Spleen (tissue), 11 donors: ENCODE measurements around the gene MAST2. TPM values are rescaled to one million over a fixed set of nuclear protein-coding genes. Genes with fewer than 3 reads are reported as not detected.

Experiments used
- DNase-seq: peaks from one replicate; pipeline ENCODE4 v3.0.0-alpha.2; 2020
- H3K27ac ChIP-seq, 8 donors: fragments of 200-600 bp; sonication (generic) in 7 of 8; 1 replicate in 4 of 8; 2 replicates in 4 of 8; pipeline versions ENCODE4 v1.5.0 to v1.8.0; 2016 to 2021; ENCODE audit warnings: inconsistent platforms in 4 of 8, mild to moderate bottlenecking in 4 of 8, moderate library complexity in 1 of 8
- H3K27me3 ChIP-seq, 7 donors: fragments of 200-600 bp; sonication (generic) in 6 of 7; replicated peaks in 1 of 7; 1 replicate in 4 of 7; 2 replicates in 3 of 7; pipeline versions ENCODE4 v1.5.0 to v1.8.0; 2016 to 2021; ENCODE audit warnings: inconsistent platforms in 3 of 7, mild to moderate bottlenecking in 1 of 7
- H3K36me3 ChIP-seq, 6 donors: fragments of 200-600 bp; sonication (generic) in 5 of 6; 1 replicate in 4 of 6; 2 replicates in 2 of 6; pipeline versions ENCODE4 v1.5.0 to v1.8.0; 2016 to 2021; ENCODE audit warnings: inconsistent platforms in 2 of 6
- H3K4me1 ChIP-seq, 6 donors: fragments of 200-600 bp; sonication (generic) in 5 of 6; 1 replicate in 3 of 6; 2 replicates in 3 of 6; pipeline versions ENCODE4 v1.5.0 to v1.8.0; 2016 to 2021; ENCODE audit warnings: inconsistent platforms in 3 of 6
- H3K4me3 ChIP-seq, 8 donors: fragments of 200-600 bp; sonication (generic) in 7 of 8; 1 replicate in 4 of 8; 2 replicates in 4 of 8; pipeline versions ENCODE4 v1.5.0 to v1.8.0; 2016 to 2021; ENCODE audit warnings: inconsistent platforms in 4 of 8, mild to moderate bottlenecking in 4 of 8, moderate library complexity in 2 of 8
- H3K9me3 ChIP-seq, 8 donors: fragments of 200-600 bp; sonication (generic) in 7 of 8; 1 replicate in 4 of 8; 2 replicates in 4 of 8; pipeline versions ENCODE4 v1.5.0 to v1.8.0; 2016 to 2021; ENCODE audit warnings: inconsistent platforms in 4 of 8
- CTCF ChIP-seq, 11 experiments: fragments of 200-600 bp in 7 of 11; fragments of 450-650 bp in 4 of 11; sonication (generic) in 4 of 11; IDR thresholded peaks in 8 of 11; conservative IDR thresholded peaks in 3 of 11; 1 replicate in 7 of 11; 2 replicates in 4 of 11; pipeline versions ENCODE4 v1.4.0 to v1.8.0; 2016 to 2021; ENCODE audit warnings: antibody characterized with exemption in 11 of 11, inconsistent platforms in 4 of 11, mild to moderate bottlenecking in 1 of 11
- POLR2A ChIP-seq, 3 donors: fragments of 450-650 bp; IDR thresholded peaks; one replicate each; pipeline ENCODE4 v1.5.1; 2017; ENCODE audit warnings: antibody characterized with exemption in 3 of 3, mild to moderate bottlenecking in 1 of 3
- POLR2AphosphoS5 ChIP-seq, 3 donors: sonication (generic); formaldehyde crosslinking; IDR thresholded peaks; one replicate each; pipeline ENCODE4 v1.5.1; 2017; ENCODE audit warnings: antibody characterized with exemption in 3 of 3
- WGBS, 5 donors: extraction: QIAGEN DNeasy Blood & Tissue Kit in 3 of 5; methylation state at CpG; one replicate each; pipeline versions ENCODE4 v1.1.5 to v1.1.7; 2013 to 2018; 5-methylcytosine and 5-hydroxymethylcytosine counted together
- intact Hi-C: fragments of 100-400 bp; cut with DNase I; formaldehyde crosslinking; loops from one replicate; pipeline ENCODE4 v1.15.0; 2023; ENCODE audit warnings: low total_unique reads
- polyA plus RNA-seq, 3 donors: library from polyadenylated mRNA; stranded (reverse); fragments of 200-250 nt; gene quantifications; one replicate each; pipeline ENCODE4 v1.2.1, GENCODE V29; 2013
- total RNA-seq, 7 donors: library from RNA; depleted of rRNA in 3 of 7; stranded (reverse); fragments of >200 nt in 3 of 7; fragmentation: NEBNext Ultra II Directional in 4 of 7; extraction: Animal tissue kit (Norgen Biotek cat#: 25700) in 4 of 7; gene quantifications; one replicate each; pipeline versions ENCODE4 v1.1.0 to v1.2.1, GENCODE V29; 2016 to 2021
- donor health status: healthy with polysubstance abuse.
- donor health status: DM: no; HTN: no; CAD: no; lungs with moderate emphysema.
- donor health status: DM: no; HTN: no; CAD: no.
- donor health status: Bipolar disorder and iron deficiency.
- donor health status: healthy.
- donor health status: DM: no; HTN: no; CAD: no.
- donor health status: DM: yes; HTN: yes; CAD: no.

MAST2 gene
- total and polyA plus RNA-seq, 10 donors = 3.6 to 19.4 (median 12.9) TPM

- WGBS, 5 donors = 88 to 97% (median 91%) methylated on average over 2 of the region's 2 CpGs
- H3K4me3 ChIP-seq = no peak overlapping the region
- TF ChIP-seq POLR2A (IDR thresholded peaks at IDR 0.05) (no peak), POLR2AphosphoS5 (IDR thresholded peaks at IDR 0.05) (no peak), CTCF (IDR thresholded peaks at IDR 0.05 in 8 of 11, conservative IDR thresholded peaks at IDR 0.05 in 3 of 11) (no peak)
- H3K36me3 ChIP-seq = no peaks in the 10 kb centered on the region
- no peaks in the 10 kb centered on the region for H3K27me3 ChIP-seq
- H3K4me1 ChIP-seq = no peaks in the 10 kb centered on the region
- no peak for DNase-seq
- no peak overlapping the region for H3K27ac ChIP-seq
- intact Hi-C loops = no loop called here
- H3K9me3 ChIP-seq = peaks cover 0 to 13% (median 8%) of the 10 kb centered on the region in 8 donors
Observed at GRCh38 chr1:45982359-45982758, 178.9 kb downstream of the MAST2 start.

GRCh38 chr1:45983967-45984366, 180.6 kb downstream of the MAST2 start:
- Histone ChIP-seq H3K27me3 (no peaks in the 10 kb centered on the region), H3K27ac (no peak overlapping the region), H3K4me3 (no peak overlapping the region), H3K36me3 (no peaks in the 10 kb centered on the region), H3K4me1 (no peaks in the 10 kb centered on the region), H3K9me3 (peaks cover 0 to 13% (median 8%) of the 10 kb centered on the region in 8 donors)
- TF ChIP-seq POLR2A (IDR thresholded peaks at IDR 0.05) (no peak), CTCF (IDR thresholded peaks at IDR 0.05 in 8 of 11, conservative IDR thresholded peaks at IDR 0.05 in 3 of 11) (no peak), POLR2AphosphoS5 (IDR thresholded peaks at IDR 0.05) (no peak)
- intact Hi-C loops = no loop called here
- no peak for DNase-seq

- peaks cover 0 to 6% (median 0%) of the 10 kb centered on the region in 8 donors for H3K9me3 ChIP-seq
- H3K4me1 ChIP-seq = peaks cover 0 to 5% (median 0%) of the 10 kb centered on the region in 6 donors
- H3K4me3 ChIP-seq = no peak overlapping the region
- DNase-seq = no peak
- no peak overlapping the region for H3K27ac ChIP-seq
- intact Hi-C loops = no loop called here
- no peak for TF ChIP-seq POLR2A (IDR thresholded peaks at IDR 0.05)
- TF ChIP-seq POLR2AphosphoS5 (IDR thresholded peaks at IDR 0.05) = no peak
- no peak for TF ChIP-seq CTCF (IDR thresholded peaks at IDR 0.05 in 8 of 11, conservative IDR thresholded peaks at IDR 0.05 in 3 of 11)
- WGBS, 5 donors = 96 to 99% (median 98%) methylated on average over 4 of the region's 4 CpGs
- no peaks in the 10 kb centered on the region for H3K36me3 ChIP-seq
- no peaks in the 10 kb centered on the region for H3K27me3 ChIP-seq
Observed at GRCh38 chr1:45987204-45987603, 183.8 kb downstream of the MAST2 start.

- H3K27ac ChIP-seq = no peak overlapping the region
- no peaks in the 10 kb centered on the region for H3K27me3 ChIP-seq
- no peak for DNase-seq
- no peak overlapping the region for H3K4me3 ChIP-seq
- peaks cover 0 to 7% (median 0%) of the 10 kb centered on the region in 8 donors for H3K9me3 ChIP-seq
- TF ChIP-seq POLR2AphosphoS5 (IDR thresholded peaks at IDR 0.05) = no peak
- TF ChIP-seq CTCF (IDR thresholded peaks at IDR 0.05 in 8 of 11, conservative IDR thresholded peaks at IDR 0.05 in 3 of 11) = no peak
- no peak for TF ChIP-seq POLR2A (IDR thresholded peaks at IDR 0.05)
- no peaks in the 10 kb centered on the region for H3K36me3 ChIP-seq
- H3K4me1 ChIP-seq = peaks cover 0 to 5% (median 0%) of the 10 kb centered on the region in 6 donors
- 87 to 99% (median 94%) methylated on average over 2 of the region's 2 CpGs for WGBS, 5 donors
- intact Hi-C loops = no loop called here
Observed at GRCh38 chr1:45989249-45989648, 185.8 kb downstream of the MAST2 start.
